CD4-positive, alpha-beta T cell treated with Interleukin-4 for 4 hours (primary cell): ENCODE data around the gene PLD1.
"Not testable (repeated sequence)": the region's sequence is repeated elsewhere in the genome, so short reads cannot be mapped to it uniquely, and the experiment has no call there.

Experiments used
- DNase-seq: peaks from one replicate; pipeline ENCODE4 v3.0.0-alpha.2; 2020

PLD1 gene

DNA sequence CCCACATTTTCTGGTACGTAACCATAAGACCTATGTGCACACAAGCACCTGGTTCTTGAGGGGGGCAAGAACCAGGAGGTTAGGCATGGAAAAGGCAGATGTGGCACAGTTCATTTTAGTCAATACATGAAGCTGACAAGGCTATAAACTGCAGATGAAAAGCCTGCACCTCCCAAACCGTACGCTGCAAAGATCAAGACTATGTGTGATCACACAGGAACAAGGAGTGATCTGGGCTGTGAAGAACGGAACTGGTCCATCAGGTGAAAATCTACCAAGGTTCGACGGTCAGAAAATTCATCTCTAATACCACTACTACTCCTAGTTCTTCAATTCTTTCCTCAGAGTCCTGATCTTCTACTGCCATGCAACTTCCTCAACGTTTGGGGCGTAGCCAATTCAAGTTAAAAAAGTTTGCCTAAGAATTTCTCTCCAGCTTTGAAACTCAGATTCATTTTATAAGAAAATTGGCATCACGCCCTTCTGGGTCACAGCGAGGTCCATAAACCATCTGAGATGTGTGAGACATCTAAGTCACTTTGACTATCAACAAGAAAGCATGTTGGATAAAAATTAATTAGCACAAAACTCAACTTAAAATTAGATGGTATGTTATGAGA is 41.9 kb downstream of the PLD1 start:
- DNase-seq = no peak

- DNase-seq = no peak
These were observed 44.8 kb downstream of the PLD1 start for GRCh38 chr3:171765511-171765887.

- no peak for DNase-seq
These were observed 46.9 kb downstream of the PLD1 start for GRCh38 chr3:171763392-171763791.

DNA sequence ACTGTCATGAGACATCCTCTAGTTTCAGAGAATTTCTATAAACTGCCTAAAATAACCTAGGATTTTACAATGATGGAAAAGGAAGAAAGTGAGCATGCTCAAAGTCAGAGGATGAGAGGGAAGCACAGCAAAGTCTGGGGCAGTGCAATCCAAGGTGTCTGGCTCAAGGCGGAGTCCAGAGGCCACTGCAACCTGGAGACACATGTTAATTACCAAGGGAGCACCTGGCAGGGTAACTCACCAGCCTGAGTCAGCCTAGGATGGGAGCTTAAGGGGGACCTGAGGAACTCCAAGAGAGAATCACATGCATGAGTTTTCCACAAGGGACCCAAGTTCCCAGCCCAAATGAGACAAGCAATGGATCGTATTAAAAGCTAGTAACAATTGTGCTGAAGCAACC is 49.8 kb downstream of the PLD1 start:
- DNase-seq = no peak

GRCh38 chr3:171758109-171758508 is 52.2 kb downstream of the PLD1 start:
- DNase-seq = no peak

- no peak for DNase-seq
These were observed 52.8 kb downstream of the PLD1 start for GRCh38 chr3:171757361-171758034.

DNA sequence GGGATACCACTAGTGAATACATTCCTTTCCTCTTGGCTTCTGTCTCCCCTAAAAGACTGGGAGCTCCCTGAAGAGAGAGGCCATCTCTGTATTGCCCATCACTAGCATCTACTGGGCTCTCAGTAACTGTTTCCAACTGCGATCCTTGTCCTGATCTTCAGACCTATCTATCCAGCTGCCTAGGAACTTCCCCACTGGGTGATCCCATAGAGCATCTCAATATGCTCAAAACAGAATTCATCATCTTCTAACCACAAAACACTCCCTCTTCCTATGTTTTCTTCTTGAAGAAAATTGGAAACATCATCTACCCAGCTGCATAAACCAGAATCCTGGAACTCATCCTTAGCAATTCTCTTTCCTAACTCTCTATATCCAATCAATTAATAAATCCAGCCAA is 54.6 kb downstream of the PLD1 start:
- no peak for DNase-seq

- no peak for DNase-seq
These were observed 55.2 kb downstream of the PLD1 start for GRCh38 chr3:171755015-171755589.

DNA sequence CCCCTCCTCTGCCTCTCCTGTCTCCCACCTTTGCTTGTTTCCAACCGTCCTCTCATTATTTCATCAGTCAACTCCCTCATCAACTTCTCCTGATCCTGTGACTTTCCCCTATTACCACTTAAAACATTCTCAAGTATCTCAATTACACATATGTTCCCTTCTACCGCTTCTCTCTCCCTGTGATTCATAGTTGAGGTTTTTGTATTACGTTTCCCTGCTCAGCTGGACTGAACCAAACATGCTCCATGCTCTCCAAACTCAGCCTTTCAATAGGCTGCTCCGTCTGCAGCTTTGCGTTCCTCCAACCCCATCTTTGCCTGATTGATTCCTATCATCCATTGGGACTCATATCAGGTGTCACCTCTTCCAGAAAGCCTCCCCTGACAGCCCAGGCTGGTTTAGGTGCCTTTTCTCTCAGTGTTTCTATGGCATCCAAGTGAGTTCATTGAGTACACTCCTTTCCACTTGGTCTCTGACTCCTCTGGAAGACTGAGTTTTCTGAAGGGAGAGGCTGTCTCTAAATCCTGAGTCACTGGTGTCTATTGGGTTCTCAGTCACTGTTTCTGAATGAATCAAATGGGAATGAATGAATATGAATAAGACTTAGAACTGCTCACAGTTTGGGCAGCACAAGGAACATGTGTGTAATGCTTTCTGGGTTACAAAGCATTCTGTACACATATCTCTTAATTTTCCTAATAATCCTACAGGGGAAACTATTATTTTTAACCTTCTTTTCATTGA is 56.4 kb downstream of the PLD1 start:
- DNase-seq = no peak

GRCh38 chr3:171753025-171753472 is 57.2 kb downstream of the PLD1 start:
- DNase-seq = no peak

- no peak for DNase-seq
These were observed 58.0 kb downstream of the PLD1 start for GRCh38 chr3:171752329-171752728.

GRCh38 chr3:171749124-171749523 is 61.2 kb downstream of the PLD1 start:
- DNase-seq = no peak

DNA sequence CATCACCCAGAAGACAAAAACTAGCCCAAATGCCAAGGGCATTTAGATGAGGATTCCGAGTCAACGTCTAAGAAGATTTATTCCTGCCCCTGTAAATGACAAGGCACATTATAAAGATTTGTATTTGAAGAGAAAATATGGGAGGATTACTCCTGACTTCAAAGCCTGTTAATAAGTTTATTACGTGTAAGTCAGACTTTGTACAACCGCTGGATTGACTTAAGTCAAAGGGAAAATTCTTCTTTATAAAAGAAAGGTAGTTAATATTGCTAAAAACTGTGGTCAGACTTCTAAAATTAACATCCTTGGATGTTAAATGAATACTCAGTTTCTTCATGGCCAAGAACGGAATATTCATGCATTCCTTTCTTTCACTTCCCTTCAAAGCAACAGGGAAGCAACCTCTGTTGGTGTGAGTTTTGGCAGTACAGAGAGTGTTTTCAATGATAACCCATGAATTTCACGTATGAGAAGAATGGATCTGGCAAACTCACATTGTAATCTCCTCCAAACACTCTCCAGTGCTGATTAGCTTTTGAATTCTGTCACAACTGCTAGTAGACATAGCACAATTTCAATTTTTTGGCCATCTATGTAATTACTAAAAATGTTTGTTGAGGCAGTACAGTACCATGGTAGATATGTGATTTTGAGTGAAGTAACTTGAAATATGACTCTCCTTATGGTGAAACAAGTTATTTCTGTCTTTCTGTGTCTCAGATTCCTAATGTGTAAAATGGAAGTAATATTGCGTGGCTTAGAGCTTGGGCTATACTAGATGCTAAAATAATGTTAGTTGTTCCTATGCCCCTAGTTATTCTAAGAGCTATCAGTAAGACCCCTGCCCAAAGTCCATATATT is 62.0 kb downstream of the PLD1 start:
- DNase-seq = no peak

GRCh38 chr3:171747223-171747920 is 62.9 kb downstream of the PLD1 start:
- no peak for DNase-seq

DNA sequence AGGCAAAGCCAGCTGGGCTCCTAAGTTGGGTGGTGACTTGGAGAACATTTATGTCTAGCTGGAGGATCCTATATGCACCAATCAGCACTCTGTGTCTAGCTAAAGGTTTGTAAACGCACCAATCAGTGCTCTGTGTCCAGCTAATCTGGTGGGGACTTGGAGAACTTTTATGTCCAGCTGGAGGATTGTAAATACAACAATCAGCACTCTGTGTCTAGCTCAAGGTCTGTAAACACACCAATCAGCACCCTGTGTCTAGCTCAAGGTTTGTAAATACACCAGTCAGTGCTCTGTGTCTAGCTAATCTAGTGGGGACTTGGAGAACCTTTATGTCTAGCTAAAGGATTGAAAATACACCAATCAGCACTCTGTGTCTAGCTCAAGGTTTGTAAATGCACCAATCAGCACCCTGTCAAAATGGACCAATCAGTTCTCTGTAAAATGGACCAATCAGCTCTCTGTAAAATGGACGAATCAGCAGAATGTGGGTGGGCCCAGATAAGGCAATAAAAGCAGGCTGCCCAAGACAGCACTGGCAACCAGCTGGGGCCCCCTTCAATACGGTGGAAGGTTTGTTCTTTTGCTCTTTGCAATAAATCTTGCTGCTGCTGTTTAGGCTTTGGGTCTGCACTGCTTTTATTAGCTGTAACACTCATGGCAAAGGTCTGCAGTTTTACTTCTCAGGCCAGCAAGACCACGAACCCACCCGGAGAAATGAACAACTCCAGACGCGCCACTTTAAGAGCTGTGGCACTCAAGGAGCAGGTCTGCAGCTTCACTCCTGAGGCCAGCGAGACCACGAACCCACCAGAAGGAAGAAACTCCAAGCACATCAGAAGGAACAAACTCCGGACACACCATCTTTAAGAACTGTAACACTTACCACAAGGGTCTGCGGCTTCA is 63.7 kb downstream of the PLD1 start:
- not testable (repeated sequence) for DNase-seq

DNA sequence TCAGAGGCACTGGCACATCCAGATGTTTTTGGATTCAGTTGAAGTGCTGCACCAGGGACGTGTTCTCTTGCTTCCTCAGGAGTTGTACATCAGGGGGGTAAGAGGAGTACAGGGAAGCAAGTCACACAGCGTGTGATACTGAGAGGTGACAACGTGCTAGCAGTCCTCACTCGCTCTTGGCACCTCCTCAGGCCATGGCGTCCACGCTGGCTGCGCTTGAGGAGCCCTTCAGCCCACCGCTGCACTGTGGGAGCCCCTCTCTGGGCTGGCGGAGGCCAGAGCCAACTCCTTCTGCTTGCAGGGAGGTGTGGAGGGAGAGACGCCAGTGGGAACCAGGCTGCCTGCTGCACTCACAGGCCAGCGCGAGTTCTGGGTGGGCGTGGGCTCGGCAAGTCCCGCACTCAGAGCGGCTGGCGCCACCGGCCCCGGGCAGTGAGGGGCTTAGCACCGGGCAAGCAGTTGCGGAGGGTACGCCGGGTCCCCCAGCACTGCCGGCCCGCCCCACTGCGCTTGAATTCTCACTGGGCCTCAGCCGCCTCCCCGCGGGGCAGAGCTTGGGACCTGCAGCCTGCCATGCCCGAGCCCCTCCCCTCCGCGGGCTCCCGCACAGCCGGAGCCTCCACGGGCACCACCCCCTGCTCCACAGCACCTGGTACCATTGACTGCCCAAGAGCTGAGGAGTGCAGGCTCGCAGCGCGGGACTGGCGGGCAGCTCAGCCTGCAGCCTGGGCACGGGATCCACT is 64.5 kb downstream of the PLD1 start:
- no peak for DNase-seq

GRCh38 chr3:171744158-171744741 is 66.0 kb downstream of the PLD1 start:
- no peak for DNase-seq

- DNase-seq = no peak
These were observed 66.7 kb downstream of the PLD1 start for GRCh38 chr3:171743327-171744157.

DNA sequence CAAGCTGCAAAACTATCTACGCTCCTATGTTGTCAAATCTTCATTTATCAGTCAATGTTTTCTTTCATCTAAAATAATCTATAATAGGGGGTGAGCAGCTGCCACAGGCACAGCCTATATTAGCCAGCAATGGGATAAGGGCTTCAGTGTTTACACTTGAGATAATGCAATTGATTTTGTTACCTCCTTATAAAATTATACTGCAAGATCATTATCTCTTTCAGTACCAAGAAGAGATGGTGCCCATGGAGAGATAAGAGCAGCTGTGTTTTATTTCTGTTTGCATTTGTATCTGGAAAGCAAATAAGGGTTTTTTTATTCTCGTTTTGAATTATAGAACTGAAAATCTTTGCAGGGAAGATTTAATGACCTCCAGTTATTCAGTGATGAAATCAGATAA is 68.9 kb downstream of the PLD1 start:
- no peak for DNase-seq
